Immature natural killer cell (primary cell): ENCODE measurements around the gene DLD. TPM values are rescaled to one million over a fixed set of nuclear protein-coding genes. Genes with fewer than 3 reads are reported as not detected.

Experiments used
- DNase-seq, 3 donors: peaks; one replicate each; pipeline ENCODE4 v3.0.0; 2022; ENCODE audit warnings: mixed read lengths in 1 of 3
- H3K27ac Mint-ChIP-seq, 6 donors: one replicate each; pipeline ENCODE4 v1.8.0; 2020; ENCODE audit warnings: mixed read lengths in 6 of 6, mild to moderate bottlenecking in 5 of 6, inconsistent platforms in 4 of 6, moderate library complexity in 3 of 6
- H3K27me3 Mint-ChIP-seq, 3 donors: one replicate each; pipeline ENCODE4 v1.8.0; 2020 to 2021; ENCODE audit warnings: low read depth in 3 of 3, mild to moderate bottlenecking in 3 of 3, mixed read lengths in 3 of 3, moderate library complexity in 3 of 3, inconsistent platforms in 1 of 3
- H3K36me3 Mint-ChIP-seq, 3 donors: one replicate each; pipeline ENCODE4 v1.8.0; 2020; ENCODE audit warnings: mixed read lengths in 3 of 3, inconsistent platforms in 2 of 3, mild to moderate bottlenecking in 2 of 3
- H3K4me1 Mint-ChIP-seq, 2 donors: one replicate each; pipeline ENCODE4 v1.8.0; 2020; ENCODE audit warnings: inconsistent platforms in 2 of 2, mild to moderate bottlenecking in 2 of 2, mixed read lengths in 2 of 2, moderate library complexity in 1 of 2
- H3K4me3 Mint-ChIP-seq, 5 donors: one replicate each; pipeline ENCODE4 v1.8.0; 2020; ENCODE audit warnings: mild to moderate bottlenecking in 5 of 5, mixed read lengths in 5 of 5, inconsistent platforms in 3 of 5, moderate library complexity in 3 of 5
- H3K9me3 Mint-ChIP-seq, 6 donors: one replicate each; pipeline ENCODE4 v1.8.0; 2020; ENCODE audit warnings: mild to moderate bottlenecking in 6 of 6, mixed read lengths in 6 of 6, inconsistent platforms in 4 of 6, moderate library complexity in 3 of 6
- polyA plus RNA-seq, 3 donors: library from polyadenylated mRNA; unstranded; fragments of 300-500 nt; fragmentation: Illumina TruSeq; gene quantifications; one replicate each; pipeline ENCODE4 v1.2.3, GENCODE V29; 2021

DLD gene
- polyA plus RNA-seq, 3 donors from 2014 or later, result 52.2 to 102 (median 61.8) TPM

DNA sequence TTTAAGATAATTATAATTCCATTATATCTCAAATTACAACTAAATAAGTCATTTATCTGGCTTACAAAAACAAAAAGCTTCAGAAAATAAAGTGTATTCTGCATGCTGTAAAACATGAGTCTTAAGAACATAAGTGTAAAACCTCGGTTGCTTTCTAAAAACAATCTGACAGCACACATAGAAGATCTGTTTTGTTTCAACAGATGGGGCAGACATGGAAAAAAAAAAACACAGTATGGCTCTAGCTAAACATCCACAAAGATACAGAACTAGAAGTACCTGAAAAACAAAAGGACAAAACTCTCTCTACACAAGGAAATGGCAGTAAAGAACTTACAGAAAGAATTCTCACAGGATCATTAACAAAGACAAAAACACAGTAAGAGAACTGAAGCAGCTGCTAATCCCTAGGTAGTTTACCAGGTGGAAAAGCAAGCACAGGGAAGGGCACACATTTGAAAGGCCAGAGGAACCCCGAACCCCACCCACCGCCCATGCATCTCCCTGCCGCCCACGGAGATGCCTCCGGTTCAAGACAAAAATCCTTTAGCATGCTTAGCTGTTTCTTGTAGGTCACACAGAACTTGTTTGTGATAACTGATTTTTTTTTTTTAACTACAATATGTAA is 42.5 kb downstream of the DLD start:
- Mint-ChIP-seq H3K4me3 (no peak overlapping the region), H3K27me3 (no peaks in the 10 kb centered on the region), H3K4me1 (no peaks in the 10 kb centered on the region), H3K27ac (peak overlapping the region in 1 of 6 donors; percentile 23), H3K36me3 (peaks cover 0 to 10% (median 7%) of the 10 kb centered on the region in 3 donors), H3K9me3 (no peaks in the 10 kb centered on the region)
- no peak for DNase-seq

- peaks cover 0 to 3% (median 0%) of the 10 kb centered on the region in 3 donors for H3K36me3 Mint-ChIP-seq
Measured at GRCh38 chr7:107934991-107935770, 44.2 kb downstream of the DLD start.

GRCh38 chr7:107936312-107936711 is 45.3 kb downstream of the DLD start:
- Mint-ChIP-seq H3K4me1 (no peaks in the 10 kb centered on the region), H3K4me3 (no peak overlapping the region), H3K36me3 (peaks cover 0 to 8% (median 4%) of the 10 kb centered on the region in 3 donors), H3K27ac (no peak overlapping the region), H3K27me3 (peaks cover 0 to 2% (median 0%) of the 10 kb centered on the region in 3 donors), H3K9me3 (no peaks in the 10 kb centered on the region)
- no peak for DNase-seq

More at GRCh38 chr7:107934991-107935770, 44.2 kb downstream of the DLD start:
- Mint-ChIP-seq H3K4me3 (no peak overlapping the region), H3K4me1 (no peaks in the 10 kb centered on the region), H3K27me3 (peaks cover 0 to 2% (median 0%) of the 10 kb centered on the region in 3 donors), H3K9me3 (no peaks in the 10 kb centered on the region), H3K27ac (no peak overlapping the region)
- DNase-seq, result no peak

DNA sequence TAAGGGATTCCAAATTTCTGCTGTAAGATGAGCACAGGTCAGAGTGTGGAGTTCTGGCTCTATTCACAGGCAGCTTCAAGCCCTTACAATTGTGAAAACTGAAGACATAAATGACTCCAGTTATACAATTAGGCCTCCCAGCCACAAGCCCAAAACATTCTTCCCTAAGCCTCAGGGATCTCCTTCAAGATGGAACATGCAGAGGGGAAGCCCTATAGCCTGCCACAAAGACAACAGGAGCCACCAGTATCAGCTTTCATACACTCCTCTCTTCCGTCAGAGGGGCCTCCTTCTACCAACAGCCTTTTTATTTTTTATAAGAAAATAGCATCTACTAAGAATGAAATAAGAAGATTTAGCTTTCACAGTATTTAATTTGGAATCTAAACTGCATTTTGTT is 46.5 kb downstream of the DLD start:
- no peaks in the 10 kb centered on the region for H3K4me1 Mint-ChIP-seq
- no peak overlapping the region for H3K4me3 Mint-ChIP-seq
- no peaks in the 10 kb centered on the region for H3K9me3 Mint-ChIP-seq
- DNase-seq, result no peak
- peaks cover 0 to 2% (median 0%) of the 10 kb centered on the region in 3 donors for H3K27me3 Mint-ChIP-seq
- H3K27ac Mint-ChIP-seq, result no peak overlapping the region
- H3K36me3 Mint-ChIP-seq, result peaks cover 3 to 11% (median 9%) of the 10 kb centered on the region in 3 donors

GRCh38 chr7:107938456-107939250 is 47.7 kb downstream of the DLD start:
- H3K9me3 Mint-ChIP-seq, result no peaks in the 10 kb centered on the region
- peaks cover 3 to 11% (median 9%) of the 10 kb centered on the region in 3 donors for H3K36me3 Mint-ChIP-seq
- no peak for DNase-seq
- H3K27me3 Mint-ChIP-seq, result peaks cover 0 to 2% (median 0%) of the 10 kb centered on the region in 3 donors
- no peak overlapping the region for H3K27ac Mint-ChIP-seq
- H3K4me1 Mint-ChIP-seq, result no peaks in the 10 kb centered on the region
- no peak overlapping the region for H3K4me3 Mint-ChIP-seq

DNA sequence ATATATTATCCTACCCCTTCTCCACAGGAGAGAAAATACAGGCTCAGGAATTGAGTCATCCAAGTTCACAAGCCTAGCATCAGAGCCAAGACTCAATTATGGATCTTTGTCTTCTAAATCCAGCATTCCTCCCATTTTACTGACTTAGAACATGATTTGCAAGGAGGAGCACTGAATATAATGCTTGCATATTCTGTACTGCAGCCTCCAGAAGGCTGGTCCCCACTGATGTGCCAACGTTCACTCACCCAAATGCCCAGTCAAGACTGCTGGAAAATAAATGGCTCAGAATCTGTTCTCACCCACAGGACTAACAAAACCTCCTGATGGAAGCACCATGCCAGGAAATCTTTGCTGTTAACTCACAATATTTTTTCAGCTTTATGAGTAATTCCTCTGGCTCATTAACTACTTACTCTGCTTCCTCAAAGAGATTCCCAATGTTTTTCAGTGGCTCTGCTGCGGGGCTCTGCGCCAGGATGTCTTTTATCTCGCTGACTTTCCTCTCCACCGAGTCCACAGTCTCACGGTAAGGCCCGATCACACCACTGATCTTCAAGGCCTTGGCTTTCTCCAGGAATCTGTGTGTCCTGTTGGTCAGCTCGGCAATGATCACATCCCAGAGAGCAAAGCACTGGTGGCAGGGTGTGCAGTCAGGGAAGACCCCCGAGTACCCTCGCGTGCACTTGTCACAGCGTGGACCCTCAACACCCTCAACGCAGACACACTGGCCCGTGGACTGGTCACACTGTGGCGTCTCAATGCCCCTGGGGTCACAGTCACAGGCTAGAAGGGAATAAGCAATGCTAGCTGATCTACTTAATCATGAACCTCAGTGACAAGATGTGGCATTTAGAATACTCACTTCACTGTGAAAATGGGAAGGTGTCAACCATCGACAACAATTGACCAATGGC is 48.8 kb downstream of the DLD start:
- Mint-ChIP-seq H3K36me3 (peaks cover 3 to 11% (median 9%) of the 10 kb centered on the region in 3 donors), H3K4me1 (no peaks in the 10 kb centered on the region), H3K4me3 (no peak overlapping the region), H3K27ac (no peak overlapping the region), H3K27me3 (peaks cover 0 to 2% (median 0%) of the 10 kb centered on the region in 3 donors), H3K9me3 (no peaks in the 10 kb centered on the region)
- DNase-seq, result no peak

- Mint-ChIP-seq H3K9me3 (no peaks in the 10 kb centered on the region), H3K36me3 (peaks cover 3 to 11% (median 9%) of the 10 kb centered on the region in 3 donors), H3K27ac (no peak overlapping the region), H3K4me3 (no peak overlapping the region), H3K4me1 (no peaks in the 10 kb centered on the region), H3K27me3 (peaks cover 0 to 4% (median 0%) of the 10 kb centered on the region in 3 donors)
- no peak for DNase-seq
Measured at GRCh38 chr7:107940951-107941350, 50.0 kb downstream of the DLD start.

DNA sequence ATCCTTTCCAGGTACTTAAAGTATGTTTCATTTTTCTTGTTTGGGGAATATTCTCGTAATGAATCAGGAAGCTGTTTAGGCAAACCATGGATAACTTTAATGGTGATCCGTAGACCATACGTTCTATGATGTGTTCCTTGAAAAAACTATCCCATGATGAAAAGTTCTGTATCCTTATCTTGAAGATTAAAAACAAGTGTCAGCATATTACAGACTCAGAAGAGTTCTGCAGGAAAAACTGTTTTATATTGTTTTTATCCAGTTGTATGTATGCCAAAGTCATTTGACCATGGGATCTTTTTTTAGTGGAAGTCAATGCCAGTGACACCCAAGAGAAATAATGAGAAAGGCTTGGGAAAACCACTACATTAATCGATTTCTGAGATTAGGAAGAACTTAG is 52.0 kb downstream of the DLD start:
- peaks cover 0 to 4% (median 0%) of the 10 kb centered on the region in 3 donors for H3K27me3 Mint-ChIP-seq
- no peak overlapping the region for H3K27ac Mint-ChIP-seq
- no peak for DNase-seq
- H3K4me3 Mint-ChIP-seq, result no peak overlapping the region
- H3K4me1 Mint-ChIP-seq, result no peaks in the 10 kb centered on the region
- H3K9me3 Mint-ChIP-seq, result no peaks in the 10 kb centered on the region
- peaks cover 3 to 11% (median 9%) of the 10 kb centered on the region in 3 donors for H3K36me3 Mint-ChIP-seq

DNA sequence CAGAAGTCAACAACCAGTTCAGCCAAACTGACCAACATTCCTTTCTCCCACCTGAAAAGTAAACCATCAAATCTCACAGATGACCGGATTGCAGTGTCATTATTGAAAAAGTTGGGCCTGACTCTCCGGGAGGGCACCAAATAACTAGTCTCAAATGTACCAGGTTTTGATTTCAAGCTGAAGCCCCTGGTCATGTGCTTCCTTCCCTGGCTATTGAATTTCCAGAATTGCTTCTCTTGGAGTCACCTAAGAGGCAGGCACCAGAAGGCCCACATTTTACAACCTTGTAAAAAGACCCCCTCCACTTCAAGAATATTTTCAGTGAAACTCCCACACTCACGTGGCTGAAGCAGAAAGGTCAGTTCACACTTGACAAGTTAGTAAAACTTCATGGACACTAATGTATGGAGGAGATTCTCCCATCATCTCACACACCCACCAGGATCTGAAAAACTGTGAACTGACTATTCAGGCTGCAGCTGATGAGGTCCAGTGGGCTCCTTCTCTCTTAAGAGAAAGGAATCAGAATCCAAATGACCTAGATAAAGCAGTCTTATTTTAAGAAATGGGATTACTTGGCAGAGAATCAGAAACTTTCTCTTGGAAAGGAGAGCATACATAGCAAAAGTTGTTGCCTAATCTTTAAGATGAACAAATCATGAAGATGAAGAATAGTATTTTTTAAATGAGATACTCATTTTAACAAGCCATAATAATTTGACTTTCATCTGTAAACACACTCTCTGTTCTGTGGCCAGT is 53.6 kb downstream of the DLD start:
- DNase-seq, result no peak
- no peaks in the 10 kb centered on the region for H3K9me3 Mint-ChIP-seq
- no peak overlapping the region for H3K27ac Mint-ChIP-seq
- peaks cover 3 to 11% (median 9%) of the 10 kb centered on the region in 3 donors for H3K36me3 Mint-ChIP-seq
- no peaks in the 10 kb centered on the region for H3K4me1 Mint-ChIP-seq
- peaks cover 0 to 4% (median 4%) of the 10 kb centered on the region in 3 donors for H3K27me3 Mint-ChIP-seq
- no peak overlapping the region for H3K4me3 Mint-ChIP-seq

DNA sequence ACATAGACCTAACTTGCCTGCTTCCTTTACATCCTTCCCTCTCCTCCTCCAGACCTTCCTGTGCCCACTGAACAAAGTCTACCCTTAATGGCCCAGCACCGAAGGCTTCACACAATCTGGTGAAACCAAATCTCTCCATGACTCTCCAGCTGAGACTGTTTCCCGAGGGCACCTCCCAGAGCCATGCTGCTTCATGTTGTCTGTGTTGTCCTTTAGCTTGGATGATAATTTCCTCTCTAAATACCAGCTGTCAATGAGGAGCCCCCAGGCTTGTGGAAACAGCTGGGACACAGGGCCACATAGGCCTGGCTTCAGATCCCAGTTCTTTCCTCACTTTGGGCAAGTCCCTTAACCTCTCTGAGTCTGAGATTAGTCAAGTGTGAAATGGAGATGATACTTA is 54.3 kb downstream of the DLD start:
- no peak for DNase-seq
- Mint-ChIP-seq H3K9me3 (no peaks in the 10 kb centered on the region), H3K27me3 (peaks cover 0 to 4% (median 2%) of the 10 kb centered on the region in 3 donors), H3K4me3 (no peak overlapping the region), H3K4me1 (no peaks in the 10 kb centered on the region), H3K36me3 (peaks cover 3 to 11% (median 9%) of the 10 kb centered on the region in 3 donors), H3K27ac (no peak overlapping the region)

GRCh38 chr7:107946451-107946850 is 55.5 kb downstream of the DLD start:
- H3K27ac Mint-ChIP-seq, result no peak overlapping the region
- H3K36me3 Mint-ChIP-seq, result peaks cover 3 to 5% (median 4%) of the 10 kb centered on the region in 3 donors
- peaks cover 0 to 7% (median 3%) of the 10 kb centered on the region in 3 donors for H3K27me3 Mint-ChIP-seq
- DNase-seq, result no peak
- no peak overlapping the region for H3K4me3 Mint-ChIP-seq
- no peaks in the 10 kb centered on the region for H3K9me3 Mint-ChIP-seq
- H3K4me1 Mint-ChIP-seq, result no peaks in the 10 kb centered on the region

- no peak overlapping the region for H3K4me3 Mint-ChIP-seq
- peaks cover 0 to 10% (median 3%) of the 10 kb centered on the region in 3 donors for H3K27me3 Mint-ChIP-seq
- no peak for DNase-seq
- H3K27ac Mint-ChIP-seq, result no peak overlapping the region
- peaks cover 3 to 5% (median 4%) of the 10 kb centered on the region in 3 donors for H3K36me3 Mint-ChIP-seq
- H3K4me1 Mint-ChIP-seq, result no peaks in the 10 kb centered on the region
- no peaks in the 10 kb centered on the region for H3K9me3 Mint-ChIP-seq
Measured at GRCh38 chr7:107946881-107947280, 55.9 kb downstream of the DLD start.
